ENCODE results near the gene EEFSEC.

GRCh38 chr3:128426128-128426921, 273.0 kb downstream of the EEFSEC start:
- peak; percentile 45 for TF ChIP-seq CTCF (IDR thresholded peaks at IDR 0.05; ENCODE audit: insufficient read depth, low read depth, low read length)
- peak; percentile 16 for TF ChIP-seq EZH2 (IDR thresholded peaks at IDR 0.05; ENCODE audit: insufficient read depth, low read length)
